Smooth muscle cell (in vitro differentiated cells): ENCODE results near the gene DHRS7B. TPM values are rescaled to one million over a fixed set of nuclear protein-coding genes. Genes with fewer than 3 reads are reported as not detected.
"Not testable (repeated sequence)": the region's sequence is repeated elsewhere in the genome, so short reads cannot be mapped to it uniquely, and the experiment has no call there.

ENCODE experiments used
- DNase-seq: peaks from one replicate; lab custom pipeline; 2025; ENCODE audit not compliant: unreplicated experiment; lab: John Stamatoyannopoulos, UW
- H2AFZ ChIP-seq: fragments of 200-600 bp; sonication (generic); 2 replicates; pipeline ENCODE4 v1.6.0; 2016; ENCODE audit warnings: antibody characterized with exemption, low read depth, mild to moderate bottlenecking
- H3F3A ChIP-seq: fragments of 200-600 bp; sonication (generic); 2 replicates; pipeline ENCODE4 v1.6.0; 2017; ENCODE audit warnings: antibody characterized with exemption, low read depth
- H3K27ac ChIP-seq: fragments of 200-600 bp; sonication (generic); 2 replicates; pipeline ENCODE4 v1.5.1; 2016; ENCODE audit warnings: low read depth, mild to moderate bottlenecking
- H3K27me3 ChIP-seq: fragments of 200-600 bp; sonication (generic); 2 replicates; pipeline ENCODE4 v1.6.1; 2016; ENCODE audit warnings: low read depth, mild to moderate bottlenecking
- H3K36me3 ChIP-seq: fragments of 200-600 bp; sonication (generic); 2 replicates; pipeline ENCODE4 v1.5.1; 2016; ENCODE audit warnings: low read depth
- H3K4me1 ChIP-seq: fragments of 200-600 bp; sonication (generic); 2 replicates; pipeline ENCODE4 v1.5.1; 2016; ENCODE audit warnings: low read depth
- H3K4me2 ChIP-seq: fragments of 200-600 bp; sonication (generic); 2 replicates; pipeline ENCODE4 v1.6.0; 2016; ENCODE audit warnings: mild to moderate bottlenecking
- H3K4me3 ChIP-seq: fragments of 200-600 bp; sonication (generic); 2 replicates; pipeline ENCODE4 v1.5.1; 2016; ENCODE audit warnings: mild to moderate bottlenecking
- H3K79me2 ChIP-seq: fragments of 200-600 bp; sonication (generic); 2 replicates; pipeline ENCODE4 v1.6.0; 2016; ENCODE audit warnings: low read depth, mild to moderate bottlenecking
- H3K9ac ChIP-seq: fragments of 200-600 bp; sonication (generic); 2 replicates; pipeline ENCODE4 v1.6.0; 2016; ENCODE audit warnings: low read depth
- H3K9me3 ChIP-seq: fragments of 200-600 bp; sonication (generic); replicated peaks from 2 replicates; pipeline ENCODE4 v1.5.1; 2016; ENCODE audit warnings: low read depth
- H4K20me1 ChIP-seq: fragments of 200-600 bp; sonication (generic); 2 replicates; pipeline ENCODE4 v1.6.0; 2016; ENCODE audit warnings: low read depth
- WGBS: methylation state at CpG from one replicate; pipeline ENCODE4 v1.1.7; 2016; ENCODE audit warnings: low lambda C conversion rate; 5-methylcytosine and 5-hydroxymethylcytosine counted together
- polyA plus RNA-seq: library from polyadenylated mRNA; unstranded; fragments of >200 nt; fragmentation: Nextera tagmentation; extraction: Ambion mirVana; gene quantifications from 2 replicates; pipeline ENCODE4 v1.2.1, GENCODE V29; 2016
- total RNA-seq: library from RNA; depleted of rRNA; stranded (reverse); fragments of >200 nt; gene quantifications from 2 replicates; pipeline ENCODE4 v1.2.3, GENCODE V29; 2014
- TF ChIP-seq, protein P1 (sequence below): fragments of 200-600 bp; sonication (generic); IDR thresholded peaks from 2 replicates; pipeline ENCODE4 v1.5.1; 2017; ENCODE audit warnings: borderline replicate concordance, mild to moderate bottlenecking, antibody characterized with exemption; ENCODE audit not compliant: insufficient read depth, poor library complexity, severe bottlenecking

Gene DHRS7B
- total and polyA plus RNA-seq, 2 experiments from 2014 or later, result 30.0 to 32.5 TPM

DNA sequence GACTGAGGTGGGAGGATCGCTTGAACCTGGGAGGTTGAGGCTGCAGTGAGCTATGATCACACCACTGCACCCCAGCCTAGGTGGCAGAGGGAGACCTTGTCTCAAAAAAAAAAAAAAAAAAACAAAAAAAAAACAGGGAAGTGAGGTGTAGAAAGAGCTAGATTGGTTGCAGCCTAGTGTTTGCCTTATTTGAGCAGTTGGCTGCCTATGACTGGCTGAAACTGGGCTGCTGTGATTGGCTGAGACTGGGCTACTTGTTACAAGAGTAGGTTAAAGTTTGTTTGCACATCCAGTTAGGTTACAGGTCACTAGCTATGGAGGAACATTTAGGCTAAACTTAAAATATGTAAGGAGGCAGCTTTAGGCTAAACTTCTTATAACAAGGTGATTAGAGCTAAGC is 5.7 kb downstream of the DHRS7B start:
- Histone ChIP-seq H3K9me3 (peaks cover 4% of the 10 kb centered on the region), H4K20me1 (no peaks in the 10 kb centered on the region), H2AFZ (no peak overlapping the region), H3F3A (no peaks in the 10 kb centered on the region), H3K4me3 (no peak overlapping the region), H3K4me1 (peaks cover 5% of the 10 kb centered on the region), H3K79me2 (peaks cover 39% of the 10 kb centered on the region), H3K27me3 (no peaks in the 10 kb centered on the region), H3K27ac (no peak overlapping the region), H3K4me2 (no peak overlapping the region), H3K9ac (no peak overlapping the region), H3K36me3 (no peaks in the 10 kb centered on the region)
- no peak for DNase-seq
- TF ChIP-seq, protein P1, sequence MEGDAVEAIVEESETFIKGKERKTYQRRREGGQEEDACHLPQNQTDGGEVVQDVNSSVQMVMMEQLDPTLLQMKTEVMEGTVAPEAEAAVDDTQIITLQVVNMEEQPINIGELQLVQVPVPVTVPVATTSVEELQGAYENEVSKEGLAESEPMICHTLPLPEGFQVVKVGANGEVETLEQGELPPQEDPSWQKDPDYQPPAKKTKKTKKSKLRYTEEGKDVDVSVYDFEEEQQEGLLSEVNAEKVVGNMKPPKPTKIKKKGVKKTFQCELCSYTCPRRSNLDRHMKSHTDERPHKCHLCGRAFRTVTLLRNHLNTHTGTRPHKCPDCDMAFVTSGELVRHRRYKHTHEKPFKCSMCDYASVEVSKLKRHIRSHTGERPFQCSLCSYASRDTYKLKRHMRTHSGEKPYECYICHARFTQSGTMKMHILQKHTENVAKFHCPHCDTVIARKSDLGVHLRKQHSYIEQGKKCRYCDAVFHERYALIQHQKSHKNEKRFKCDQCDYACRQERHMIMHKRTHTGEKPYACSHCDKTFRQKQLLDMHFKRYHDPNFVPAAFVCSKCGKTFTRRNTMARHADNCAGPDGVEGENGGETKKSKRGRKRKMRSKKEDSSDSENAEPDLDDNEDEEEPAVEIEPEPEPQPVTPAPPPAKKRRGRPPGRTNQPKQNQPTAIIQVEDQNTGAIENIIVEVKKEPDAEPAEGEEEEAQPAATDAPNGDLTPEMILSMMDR, result no peak
- 100% methylated on average over 1 of the region's 1 CpG for WGBS

DNA sequence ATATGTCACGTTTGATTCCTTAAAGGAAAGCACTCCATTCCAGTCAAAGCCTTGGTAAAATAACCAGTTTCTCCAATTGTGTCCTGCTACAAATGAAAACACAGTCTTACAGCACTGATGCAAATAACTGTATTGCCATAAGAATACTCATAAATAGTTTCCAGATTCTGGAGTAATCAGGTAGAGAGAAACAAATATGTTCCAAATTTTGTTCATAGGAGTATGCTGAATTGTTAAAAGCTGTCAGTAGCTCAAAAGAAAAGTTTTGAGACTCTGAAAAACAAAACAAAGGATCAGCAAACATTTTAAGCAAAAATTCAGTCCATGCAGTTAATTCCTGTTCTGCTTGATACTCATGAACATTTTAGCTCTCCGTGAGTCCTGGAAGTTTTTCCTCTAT is 7.8 kb downstream of the DHRS7B start:
- no peaks in the 10 kb centered on the region for H3F3A ChIP-seq
- no peak overlapping the region for H3K4me2 ChIP-seq
- 95% methylated on average over 2 of the region's 2 CpGs for WGBS
- no peak overlapping the region for H3K9ac ChIP-seq
- no peaks in the 10 kb centered on the region for H3K27me3 ChIP-seq
- TF ChIP-seq, protein P1, result no peak
- H3K9me3 ChIP-seq, result peaks cover 4% of the 10 kb centered on the region
- no peaks in the 10 kb centered on the region for H3K36me3 ChIP-seq
- peaks cover 36% of the 10 kb centered on the region for H3K79me2 ChIP-seq
- no peaks in the 10 kb centered on the region for H3K4me1 ChIP-seq
- H3K27ac ChIP-seq, result no peak overlapping the region
- H2AFZ ChIP-seq, result no peak overlapping the region
- no peaks in the 10 kb centered on the region for H4K20me1 ChIP-seq
- DNase-seq, result no peak
- H3K4me3 ChIP-seq, result no peak overlapping the region

DNA sequence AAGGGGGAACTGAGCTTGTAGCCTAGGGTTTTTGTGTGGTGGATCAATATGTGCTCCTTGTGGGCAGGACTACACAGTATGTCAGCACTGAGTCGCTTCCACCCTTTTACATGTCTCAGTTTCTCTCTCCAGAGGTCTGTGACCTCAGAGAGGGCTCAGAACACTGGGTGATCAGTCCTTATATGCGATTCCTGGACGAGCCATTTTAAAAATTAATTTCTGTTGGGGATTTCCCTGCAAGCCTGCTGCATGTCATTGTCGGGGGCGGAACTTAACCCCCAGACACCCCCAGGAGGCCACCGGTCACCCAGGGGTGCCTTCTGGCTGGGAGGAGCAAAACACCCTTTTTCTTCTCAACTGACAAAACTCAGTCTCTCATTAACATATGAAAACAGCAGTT is 14.1 kb downstream of the DHRS7B start:
- peaks cover 14% of the 10 kb centered on the region for H3K79me2 ChIP-seq
- no peaks in the 10 kb centered on the region for H3F3A ChIP-seq
- TF ChIP-seq, protein P1, result no peak
- 94% methylated on average over 6 of the region's 6 CpGs for WGBS
- H2AFZ ChIP-seq, result no peak overlapping the region
- H3K27ac ChIP-seq, result no peak overlapping the region
- DNase-seq, result no peak
- no peaks in the 10 kb centered on the region for H4K20me1 ChIP-seq
- H3K4me1 ChIP-seq, result no peaks in the 10 kb centered on the region
- H3K4me2 ChIP-seq, result no peak overlapping the region
- no peak overlapping the region for H3K9ac ChIP-seq
- no peaks in the 10 kb centered on the region for H3K36me3 ChIP-seq
- no peaks in the 10 kb centered on the region for H3K9me3 ChIP-seq
- no peaks in the 10 kb centered on the region for H3K27me3 ChIP-seq
- no peak overlapping the region for H3K4me3 ChIP-seq

DNA sequence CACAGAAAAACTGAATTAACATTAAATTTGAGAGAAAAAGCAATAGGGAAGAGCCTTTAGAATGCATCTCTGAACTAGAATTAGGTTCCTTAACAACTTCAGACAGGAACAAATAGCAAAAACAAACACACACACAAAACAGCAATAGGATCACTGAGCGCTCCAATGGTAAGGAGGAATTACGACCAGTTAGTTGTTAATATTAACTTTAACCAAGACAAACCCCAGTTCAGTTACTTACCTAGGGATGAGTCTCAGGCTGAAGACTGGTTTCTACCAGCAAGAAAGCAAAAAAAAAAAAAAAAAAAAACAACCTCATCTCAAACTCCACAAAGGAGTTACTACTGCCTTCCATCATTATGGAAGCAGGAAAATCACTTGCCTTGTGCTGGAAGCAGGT is 14.6 kb downstream of the DHRS7B start:
- no peak overlapping the region for H3K27ac ChIP-seq
- no peak overlapping the region for H3K9ac ChIP-seq
- no peak overlapping the region for H3K4me2 ChIP-seq
- H3K36me3 ChIP-seq, result no peaks in the 10 kb centered on the region
- no peak for DNase-seq
- no peaks in the 10 kb centered on the region for H3F3A ChIP-seq
- H3K4me1 ChIP-seq, result no peaks in the 10 kb centered on the region
- H3K9me3 ChIP-seq, result no peaks in the 10 kb centered on the region
- no peak overlapping the region for H3K4me3 ChIP-seq
- 98% methylated on average over 2 of the region's 2 CpGs for WGBS
- H2AFZ ChIP-seq, result no peak overlapping the region
- TF ChIP-seq, protein P1, result no peak
- H3K27me3 ChIP-seq, result no peaks in the 10 kb centered on the region
- H4K20me1 ChIP-seq, result no peaks in the 10 kb centered on the region
- H3K79me2 ChIP-seq, result peaks cover 13% of the 10 kb centered on the region

DNA sequence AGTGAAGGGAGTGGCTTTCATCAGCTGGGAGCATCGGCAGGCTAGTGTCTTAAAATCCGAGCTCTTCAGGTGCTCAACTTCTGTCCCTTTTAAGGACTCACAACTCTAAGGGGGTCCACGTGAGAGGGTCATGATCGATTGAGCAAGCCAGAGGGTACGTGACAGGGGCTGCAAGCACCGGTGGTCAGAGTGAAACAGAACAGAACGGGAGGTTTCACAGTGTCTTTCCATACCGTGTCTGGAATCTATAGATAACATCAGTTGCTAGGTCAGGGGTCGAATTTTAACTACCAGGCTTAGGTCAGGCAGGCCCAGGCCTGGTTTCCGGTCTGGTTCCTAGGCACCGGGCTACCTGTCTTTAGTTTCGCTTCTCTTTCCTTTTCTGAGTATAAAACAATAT is 15.3 kb downstream of the DHRS7B start:
- H2AFZ ChIP-seq, H3K27me3 ChIP-seq, H3K9me3 ChIP-seq, H3F3A ChIP-seq, H3K9ac ChIP-seq, H3K27ac ChIP-seq, H3K4me2 ChIP-seq, H3K4me3 ChIP-seq, H3K4me1 ChIP-seq, H3K36me3 ChIP-seq, DNase-seq, H4K20me1 ChIP-seq: not testable (repeated sequence)
- H3K79me2 ChIP-seq, result peaks cover 13% of the 10 kb centered on the region
- whole genome bisulfite sequencing, result 77% methylated on average over 12 of the region's 12 CpGs
